H9 (cell line): ENCODE results near the gene RAB40C. TPM values are rescaled to one million over a fixed set of nuclear protein-coding genes. Genes with fewer than 3 reads are reported as not detected.

Experiments used
- DNase-seq: peaks from one replicate; pipeline ENCODE4 v3.0.0-alpha.2; 2017
- H2AFZ ChIP-seq: one replicate; pipeline ENCODE4 v1.6.1; 2013; ENCODE audit warnings: mild to moderate bottlenecking, low read length, control low read depth, moderate library complexity
- H2AK5ac ChIP-seq: 2 replicates; pipeline ENCODE4 v1.6.1; 2013; ENCODE audit warnings: low read length, control low read depth, mixed read lengths; ENCODE audit not compliant: insufficient read length
- H2BK120ac ChIP-seq: one replicate; pipeline ENCODE4 v1.6.1; 2013; ENCODE audit warnings: low read depth, mild to moderate bottlenecking, low read length, control low read depth, inconsistent platforms; ENCODE audit not compliant: poor library complexity, severe bottlenecking
- H2BK12ac ChIP-seq: 2 replicates; pipeline ENCODE4 v1.6.1; 2013; ENCODE audit warnings: low read length, control low read depth, mixed read lengths, low read depth; ENCODE audit not compliant: insufficient read length
- H2BK15ac ChIP-seq: 2 replicates; pipeline ENCODE4 v1.6.1; 2013; ENCODE audit warnings: low read depth, low read length, control low read depth
- H2BK20ac ChIP-seq: one replicate; pipeline ENCODE4 v1.6.1; 2013; ENCODE audit warnings: low read depth, mild to moderate bottlenecking, low read length, control low read depth, inconsistent platforms; ENCODE audit not compliant: poor library complexity, severe bottlenecking
- H2BK5ac ChIP-seq: 2 replicates; pipeline ENCODE4 v1.6.1; 2013; ENCODE audit warnings: low read length, control low read depth, mixed read lengths; ENCODE audit not compliant: insufficient read length
- H3K14ac ChIP-seq: 2 replicates; pipeline ENCODE4 v1.6.1; 2013; ENCODE audit warnings: low read length, control low read depth; ENCODE audit not compliant: insufficient read depth
- H3K18ac ChIP-seq: 2 replicates; pipeline ENCODE4 v1.6.1; 2013; ENCODE audit warnings: low read depth, mild to moderate bottlenecking, mixed read lengths, low read length, control low read depth; ENCODE audit not compliant: insufficient read length
- H3K23ac ChIP-seq: 2 replicates; pipeline ENCODE4 v1.6.1; 2013; ENCODE audit warnings: low read length, control low read depth, mixed read lengths, low read depth; ENCODE audit not compliant: insufficient read length
- H3K23me2 ChIP-seq: 2 replicates; pipeline ENCODE4 v1.6.1; 2013; ENCODE audit warnings: low read depth, mild to moderate bottlenecking, mixed read lengths, low read length, control low read depth; ENCODE audit not compliant: insufficient read length, poor library complexity, severe bottlenecking
- H3K27ac ChIP-seq: 2 replicates; pipeline ENCODE4 v1.5.1; 2013; ENCODE audit warnings: low read length, control low read depth, mixed read lengths, low read depth; ENCODE audit not compliant: insufficient read length
- H3K27me3 ChIP-seq: 2 replicates; pipeline ENCODE4 v1.6.1; 2013; ENCODE audit warnings: low read length, control low read depth, inconsistent platforms; ENCODE audit not compliant: insufficient read depth
- H3K4ac ChIP-seq: 2 replicates; pipeline ENCODE4 v1.6.1; 2013; ENCODE audit warnings: low read depth, mild to moderate bottlenecking, control low read depth, inconsistent platforms, low read length, moderate library complexity
- H3K4me1 ChIP-seq: 2 replicates; pipeline ENCODE4 v1.6.1; 2013; ENCODE audit warnings: low read length, control low read depth, inconsistent platforms; ENCODE audit not compliant: insufficient read depth
- H3K4me2 ChIP-seq: 2 replicates; pipeline ENCODE4 v1.6.1; 2013; ENCODE audit warnings: low read length, control low read depth, mixed read lengths; ENCODE audit not compliant: insufficient read length, insufficient read depth
- H3K56ac ChIP-seq: 2 replicates; pipeline ENCODE4 v1.6.1; 2013; ENCODE audit warnings: low read depth, mild to moderate bottlenecking, mixed read lengths, low read length, control low read depth; ENCODE audit not compliant: insufficient read length
- H3K79me1 ChIP-seq: 2 replicates; pipeline ENCODE4 v1.6.1; 2013; ENCODE audit warnings: low read depth, mild to moderate bottlenecking, moderate library complexity, low read length, control low read depth, inconsistent platforms; ENCODE audit not compliant: insufficient read depth, poor library complexity, severe bottlenecking
- H3K79me2 ChIP-seq: 2 replicates; pipeline ENCODE4 v1.6.1; 2013; ENCODE audit warnings: low read length, control low read depth, inconsistent platforms; ENCODE audit not compliant: insufficient read depth
- H3K9ac ChIP-seq: 2 replicates; pipeline ENCODE4 v1.6.1; 2013; ENCODE audit warnings: low read length, control low read depth, mixed read lengths; ENCODE audit not compliant: insufficient read length; ENCODE audit errors: extremely low read depth
- H3K9me3 ChIP-seq: one replicate; pipeline ENCODE4 v1.6.1; 2013; ENCODE audit warnings: low read depth, low read length, inconsistent platforms; ENCODE audit not compliant: control insufficient read depth
- H3T11ph ChIP-seq: one replicate; pipeline ENCODE4 v1.6.1; 2013; ENCODE audit warnings: mild to moderate bottlenecking, low read length, control low read depth, inconsistent platforms
- H4K20me1 ChIP-seq: one replicate; pipeline ENCODE4 v1.6.1; 2013; ENCODE audit not compliant: control insufficient read depth, insufficient read length, insufficient read depth
- H4K5ac ChIP-seq: 2 replicates; pipeline ENCODE4 v1.6.1; 2013; ENCODE audit warnings: low read depth, mild to moderate bottlenecking, mixed read lengths, low read length, control low read depth; ENCODE audit not compliant: insufficient read length
- H4K8ac ChIP-seq: replicated peaks from 2 replicates; pipeline ENCODE4 v1.6.1; 2013; ENCODE audit warnings: low read length, control low read depth, mixed read lengths, low read depth; ENCODE audit not compliant: insufficient read length
- H4K91ac ChIP-seq: 2 replicates; pipeline ENCODE4 v1.6.1; 2013; ENCODE audit warnings: low read depth, mild to moderate bottlenecking, moderate library complexity, mixed read lengths, low read length, control low read depth; ENCODE audit not compliant: insufficient read length
- H3K27ac Mint-ChIP-seq, 3 experiments: 2 replicates in 2 of 3; 3 replicates in 1 of 3; pipeline ENCODE4 v1.8.0; 2020 to 2021; ENCODE audit warnings: mixed read lengths in 3 of 3, mild to moderate bottlenecking in 1 of 3, moderate library complexity in 1 of 3
- H3K27me3 Mint-ChIP-seq: 2 replicates; pipeline ENCODE4 v1.8.0; 2021; ENCODE audit warnings: low read depth, mild to moderate bottlenecking, moderate library complexity, mixed read lengths
- H3K36me3 Mint-ChIP-seq, 3 experiments: 2 replicates in 2 of 3; 3 replicates in 1 of 3; pipeline ENCODE4 v1.8.0; 2020 to 2021; ENCODE audit warnings: low read depth in 3 of 3, mixed read lengths in 3 of 3; ENCODE audit not compliant: insufficient read depth in 1 of 3
- H3K4me1 Mint-ChIP-seq, 2 experiments: 2 replicates each; pipeline ENCODE4 v1.8.0; 2020; ENCODE audit warnings: mixed read lengths in 2 of 2
- H3K4me3 Mint-ChIP-seq, 2 experiments: 2 replicates in 1 of 2; 3 replicates in 1 of 2; pipeline ENCODE4 v1.8.0; 2020 to 2021; ENCODE audit warnings: mild to moderate bottlenecking in 2 of 2, mixed read lengths in 2 of 2, moderate library complexity in 1 of 2
- H3K9me3 Mint-ChIP-seq, 2 experiments: 2 replicates in 1 of 2; 3 replicates in 1 of 2; pipeline ENCODE4 v1.8.0; 2020; ENCODE audit warnings: mild to moderate bottlenecking in 2 of 2, mixed read lengths in 2 of 2, moderate library complexity in 1 of 2
- CTCF ChIP-seq: fragments of 200-600 bp; sonication (generic); conservative IDR thresholded peaks from 3 replicates; pipeline ENCODE4 v1.8.0; 2021; ENCODE audit warnings: antibody characterized with exemption, mild to moderate bottlenecking
- WGBS: extraction: QIAGEN DNeasy Blood & Tissue Kit; methylation state at CpG from one replicate; pipeline ENCODE4 v1.1.7; 2013; ENCODE audit warnings: missing lambda C conversion rate, low lambda C conversion rate, mixed read lengths; ENCODE audit not compliant: insufficient read length; ENCODE audit errors: extremely low coverage; 5-methylcytosine and 5-hydroxymethylcytosine counted together
- total RNA-seq: library from RNA; stranded (reverse); gene quantifications from 2 replicates; pipeline ENCODE4 v1.2.1, GENCODE V29; 2021

Gene RAB40C
- total RNA-seq, 1 experiment from 2014 or later, result 19.1 TPM

GRCh38 chr16:662597-662996 is 72.7 kb downstream of the RAB40C start:
- H3K79me2 ChIP-seq, result no peaks in the 10 kb centered on the region
- no peak overlapping the region for H3T11ph ChIP-seq
- H3K4me1 Mint-ChIP-seq, result peaks cover under 1 to 5% of the 10 kb centered on the region in 2 experiments
- no peak overlapping the region for H3K4me2 ChIP-seq
- H2BK5ac ChIP-seq, result no peak overlapping the region
- H3K79me1 ChIP-seq, result no peaks in the 10 kb centered on the region
- H2BK15ac ChIP-seq, result no peak overlapping the region
- H4K20me1 ChIP-seq, result no peaks in the 10 kb centered on the region
- H4K5ac ChIP-seq, result no peak overlapping the region
- no peak overlapping the region for H3K56ac ChIP-seq
- no peak overlapping the region for H3K18ac ChIP-seq
- H3K9me3 Mint-ChIP-seq, result no peaks in the 10 kb centered on the region
- H3K27me3 ChIP-seq, result no peaks in the 10 kb centered on the region
- H3K27me3 Mint-ChIP-seq, result no peaks in the 10 kb centered on the region
- no peak for DNase-seq
- H2BK12ac ChIP-seq, result no peak overlapping the region
- peak overlapping the region in 1 of 2 experiments; percentile 50; a peak in 2 of 5 replicates for H3K4me3 Mint-ChIP-seq
- H4K91ac ChIP-seq, result no peak overlapping the region
- H2BK120ac ChIP-seq, result no peak overlapping the region
- no peak overlapping the region for H2BK20ac ChIP-seq
- H2AFZ ChIP-seq, result no peak overlapping the region
- no peak overlapping the region for H3K23ac ChIP-seq
- H3K27ac Mint-ChIP-seq, result peak overlapping the region in 1 of 3 experiments; percentile 83; a peak in 1 of 7 replicates
- H3K4me1 ChIP-seq, result no peaks in the 10 kb centered on the region; the same call in 1 of the 2 replicates
- no peak overlapping the region for H3K14ac ChIP-seq
- no peaks in the 10 kb centered on the region for H3K9me3 ChIP-seq
- TF ChIP-seq CTCF, result no peak
- peaks cover 2 to 13% (median 8%) of the 10 kb centered on the region in 3 experiments; a peak in 5 of 7 replicates for H3K36me3 Mint-ChIP-seq
- WGBS, result no CpG with 5 or more reads among the region's 21 CpGs
- no peak overlapping the region for H3K9ac ChIP-seq
- H2AK5ac ChIP-seq, result no peak overlapping the region
- no peaks in the 10 kb centered on the region for H3K23me2 ChIP-seq
- H3K4ac ChIP-seq, result no peak overlapping the region
- no peak overlapping the region for H4K8ac ChIP-seq
- no peak overlapping the region for H3K27ac ChIP-seq
